ENCODE data around the gene CERS4.

DNA sequence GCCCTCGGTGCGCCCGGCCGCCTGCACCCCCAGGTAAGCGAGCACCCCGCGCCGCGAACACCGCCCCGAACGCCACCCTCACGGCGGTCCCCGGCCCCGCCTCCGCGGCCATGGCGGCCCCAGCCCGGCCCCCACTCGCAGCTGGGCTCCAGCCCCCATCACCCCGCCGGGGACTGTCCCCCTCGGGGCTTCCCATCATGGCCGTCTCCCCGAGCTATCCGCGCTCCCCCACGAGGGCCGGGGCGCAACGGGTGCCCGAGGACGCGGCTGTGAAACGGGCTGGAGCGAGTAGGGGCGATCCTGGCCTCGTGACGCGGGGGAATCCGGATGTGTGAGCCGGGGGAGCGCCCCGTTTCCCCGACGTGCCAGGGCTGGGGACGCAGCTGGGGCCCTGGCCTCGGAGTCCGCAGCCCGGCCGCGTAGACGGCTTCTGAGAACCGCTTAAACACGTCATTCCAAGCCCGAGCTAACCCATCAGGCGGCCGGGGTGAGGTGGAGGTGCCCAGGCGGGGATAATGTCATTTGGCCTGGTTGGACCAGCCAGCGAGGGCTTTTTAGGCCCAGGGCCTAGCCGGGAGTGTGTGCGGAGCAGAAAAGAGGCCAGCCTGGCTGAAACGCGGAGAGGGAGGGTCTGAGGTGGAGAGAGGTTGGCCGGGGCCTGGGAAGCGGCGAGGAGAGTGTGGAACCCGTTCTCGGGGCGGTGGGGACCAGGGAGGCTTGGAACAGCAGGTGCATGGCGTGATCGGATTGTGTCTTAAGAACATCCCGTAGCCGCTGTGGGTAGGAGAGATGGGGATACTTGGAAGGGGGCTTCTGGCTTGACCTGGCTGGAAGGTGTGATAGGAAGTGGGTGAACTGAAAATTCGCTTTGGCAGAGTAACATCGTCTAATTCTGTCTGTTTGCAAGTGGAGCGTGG lies 550 bp downstream of the CERS4 start:
- TF ChIP-seq POLR2A (IDR thresholded peaks at IDR 0.05) (no peak), POLR2AphosphoS5 (IDR thresholded peaks at IDR 0.05) (peak in 2 of 4 donors; percentile 5 to 10), EP300 (IDR thresholded peaks at IDR 0.05) (no peak)
- TF ChIP-seq, protein P1, sequence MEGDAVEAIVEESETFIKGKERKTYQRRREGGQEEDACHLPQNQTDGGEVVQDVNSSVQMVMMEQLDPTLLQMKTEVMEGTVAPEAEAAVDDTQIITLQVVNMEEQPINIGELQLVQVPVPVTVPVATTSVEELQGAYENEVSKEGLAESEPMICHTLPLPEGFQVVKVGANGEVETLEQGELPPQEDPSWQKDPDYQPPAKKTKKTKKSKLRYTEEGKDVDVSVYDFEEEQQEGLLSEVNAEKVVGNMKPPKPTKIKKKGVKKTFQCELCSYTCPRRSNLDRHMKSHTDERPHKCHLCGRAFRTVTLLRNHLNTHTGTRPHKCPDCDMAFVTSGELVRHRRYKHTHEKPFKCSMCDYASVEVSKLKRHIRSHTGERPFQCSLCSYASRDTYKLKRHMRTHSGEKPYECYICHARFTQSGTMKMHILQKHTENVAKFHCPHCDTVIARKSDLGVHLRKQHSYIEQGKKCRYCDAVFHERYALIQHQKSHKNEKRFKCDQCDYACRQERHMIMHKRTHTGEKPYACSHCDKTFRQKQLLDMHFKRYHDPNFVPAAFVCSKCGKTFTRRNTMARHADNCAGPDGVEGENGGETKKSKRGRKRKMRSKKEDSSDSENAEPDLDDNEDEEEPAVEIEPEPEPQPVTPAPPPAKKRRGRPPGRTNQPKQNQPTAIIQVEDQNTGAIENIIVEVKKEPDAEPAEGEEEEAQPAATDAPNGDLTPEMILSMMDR (IDR thresholded peaks at IDR 0.05): no peak
